Activated CD4-positive, alpha-beta T cell treated with anti-CD3 and anti-CD28 coated beads, Interleukin-2, amount 50 U/mL, for 16 hours (primary cell): ENCODE data around the gene TBCCD1.

ENCODE experiments used
- DNase-seq: peaks from one replicate; pipeline ENCODE4 v3.0.0-alpha.2; 2020

TBCCD1 gene, protein sequence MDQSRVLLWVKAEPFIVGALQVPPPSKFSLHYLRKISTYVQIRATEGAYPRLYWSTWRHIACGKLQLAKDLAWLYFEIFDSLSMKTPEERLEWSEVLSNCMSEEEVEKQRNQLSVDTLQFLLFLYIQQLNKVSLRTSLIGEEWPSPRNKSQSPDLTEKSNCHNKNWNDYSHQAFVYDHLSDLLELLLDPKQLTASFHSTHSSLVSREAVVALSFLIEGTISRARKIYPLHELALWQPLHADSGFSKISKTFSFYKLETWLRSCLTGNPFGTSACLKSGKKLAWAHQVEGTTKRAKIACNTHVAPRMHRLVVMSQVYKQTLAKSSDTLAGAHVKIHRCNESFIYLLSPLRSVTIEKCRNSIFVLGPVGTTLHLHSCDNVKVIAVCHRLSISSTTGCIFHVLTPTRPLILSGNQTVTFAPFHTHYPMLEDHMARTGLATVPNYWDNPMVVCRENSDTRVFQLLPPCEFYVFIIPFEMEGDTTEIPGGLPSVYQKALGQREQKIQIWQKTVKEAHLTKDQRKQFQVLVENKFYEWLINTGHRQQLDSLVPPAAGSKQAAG

DNA sequence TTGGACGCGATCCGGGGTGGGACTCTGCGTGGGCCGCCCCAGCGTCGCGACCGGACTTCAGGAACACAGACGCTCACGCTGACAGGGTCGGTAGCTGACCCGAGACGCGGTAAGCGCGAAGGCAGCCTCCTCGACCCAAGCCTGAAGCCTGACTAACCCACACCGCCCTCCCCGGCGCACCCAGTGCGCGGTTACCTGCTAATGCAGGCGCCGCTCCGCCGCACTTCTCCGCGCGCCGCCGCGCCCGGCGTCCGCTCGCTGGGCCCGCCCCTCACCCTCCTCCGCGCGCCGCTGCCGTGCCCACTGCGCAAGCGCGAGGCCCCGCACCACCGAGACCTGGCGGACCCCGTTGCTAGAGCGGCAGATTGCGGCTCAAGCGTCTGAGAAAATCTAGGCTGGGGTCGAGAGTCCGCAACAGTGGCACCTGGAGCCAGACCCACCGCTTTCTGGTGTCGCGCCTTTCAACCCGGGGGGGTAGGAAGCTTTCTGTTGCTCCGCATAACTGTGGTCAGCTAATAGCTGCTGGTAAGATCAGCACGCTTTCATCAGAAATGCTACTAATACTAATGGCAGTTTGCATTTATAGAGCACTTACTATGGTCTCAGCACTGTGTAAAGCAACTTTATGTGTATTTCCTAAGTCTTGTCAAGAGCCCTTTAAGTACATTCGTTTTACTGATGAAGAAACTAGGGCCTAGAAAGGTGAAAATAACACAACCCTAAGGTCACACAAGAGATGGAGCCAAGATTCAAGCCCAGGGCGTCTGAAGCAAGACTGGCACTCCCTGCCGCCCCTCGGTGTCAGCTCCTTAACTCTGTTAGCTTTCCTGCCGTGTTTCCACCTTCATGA, at the start of gene TBCCD1:
Gene TBCCD1, minus strand, starts transcription at position 268 of the 850 bp plus-strand sequence. CDS start 3,010 bp downstream, outside the sequence.
- peak; percentile 95 for DNase-seq

GRCh38 chr3:186616299-186616617, 49.1 kb upstream of the TBCCD1 start:
- no peak for DNase-seq

DNA sequence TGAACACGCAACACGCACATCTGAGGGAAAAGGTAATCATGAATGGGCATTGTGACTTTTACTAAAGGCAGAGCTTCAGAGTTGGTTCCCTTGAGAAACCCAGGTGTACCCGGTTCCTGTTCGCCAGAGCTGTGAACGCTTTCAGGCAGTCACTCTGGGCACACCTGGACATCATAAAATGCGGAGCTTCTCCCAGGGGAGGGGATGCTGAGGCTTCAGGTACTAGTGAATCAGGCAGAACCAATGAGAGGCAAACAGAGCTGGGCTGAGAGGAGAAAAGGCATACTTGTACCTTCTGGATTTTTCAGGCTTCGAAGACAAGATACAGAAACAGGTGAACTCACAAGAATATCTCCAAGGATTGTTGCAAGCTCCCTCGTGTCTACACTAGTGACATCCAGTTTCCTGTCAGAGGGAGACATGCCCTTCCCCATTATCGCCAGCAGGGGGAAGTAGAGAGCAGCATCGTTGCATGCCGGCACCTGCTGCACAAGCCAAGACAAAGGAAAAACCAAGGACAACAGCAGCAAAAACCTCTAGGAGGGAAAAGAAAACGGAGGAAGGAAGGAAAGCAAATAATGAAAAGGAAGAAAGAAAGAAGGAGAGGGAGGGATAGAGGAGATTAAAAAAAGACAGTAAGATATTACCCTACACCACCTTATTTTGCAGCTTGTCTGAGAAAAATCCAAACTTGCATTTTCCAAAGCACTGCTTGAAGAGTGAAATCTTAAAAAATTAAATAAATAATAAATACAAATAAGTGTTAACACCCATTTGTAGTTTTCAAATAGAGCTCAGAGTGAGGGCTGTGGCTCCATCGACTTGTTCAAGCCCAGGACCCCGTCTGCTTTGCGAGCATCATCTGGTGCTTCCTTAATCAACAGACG, 47.7 kb upstream of the TBCCD1 start:
- DNase-seq = peak; percentile 83

DNA sequence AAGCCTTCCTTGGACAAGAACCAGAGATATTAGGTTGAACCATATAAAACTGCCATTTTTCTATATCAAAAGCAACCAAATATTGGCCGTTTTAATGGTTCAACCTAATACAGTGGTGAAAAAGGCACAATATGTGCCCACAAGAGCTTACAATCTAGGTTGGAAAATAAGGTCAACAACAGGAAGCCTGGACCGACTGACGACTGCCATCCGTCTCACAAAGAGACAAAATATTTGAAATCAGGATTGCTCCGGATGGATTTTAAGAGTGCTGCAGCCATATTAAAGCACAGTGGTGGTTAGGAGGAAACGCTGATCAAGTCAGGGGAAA, 47.1 kb upstream of the TBCCD1 start:
- DNase-seq = no peak

GRCh38 chr3:186613637-186614265, 46.6 kb upstream of the TBCCD1 start:
- DNase-seq = no peak

GRCh38 chr3:186612721-186613636, 45.8 kb upstream of the TBCCD1 start, which contains the start of gene AHSG:
TSS of gene AHSG (plus strand) at chr3:186613060. CDS start at chr3:186613142, 82 bp downstream.
- DNase-seq = no peak

- no peak for DNase-seq
Measured at GRCh38 chr3:186612065-186612464, 44.9 kb upstream of the TBCCD1 start.

DNA sequence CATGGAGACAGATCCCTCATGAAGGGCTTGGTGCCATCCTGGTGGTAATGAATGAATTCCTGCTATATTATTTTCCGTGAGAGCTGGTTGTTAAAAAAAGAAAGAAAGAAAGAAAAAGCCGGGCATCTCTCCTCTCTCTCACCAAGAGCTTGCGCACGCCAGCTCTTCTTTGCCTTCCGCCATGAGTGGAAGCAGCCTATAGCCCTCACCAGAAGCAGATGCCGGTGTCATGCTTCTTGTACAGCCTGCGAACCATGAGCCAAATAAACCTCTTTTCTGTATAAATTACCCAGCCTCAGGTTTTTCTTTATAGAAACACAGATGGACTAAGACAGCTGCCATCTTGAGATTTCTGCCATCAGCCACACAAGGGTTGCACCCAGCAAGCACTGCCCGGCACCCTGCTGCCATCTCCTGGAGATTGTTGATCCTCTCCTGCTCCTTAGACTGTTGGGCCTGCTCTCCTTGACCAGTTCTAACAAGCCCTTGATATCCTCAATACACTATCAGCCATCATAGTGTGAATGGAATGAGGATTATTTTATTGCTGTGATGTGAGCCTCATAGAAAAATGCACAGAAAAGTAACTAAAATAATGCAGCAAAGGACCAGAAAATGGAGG, 42.2 kb upstream of the TBCCD1 start:
- DNase-seq = no peak

GRCh38 chr3:186608624-186609215, 41.6 kb upstream of the TBCCD1 start:
- DNase-seq = no peak

- no peak for DNase-seq
Measured at GRCh38 chr3:186605561-186606545, 38.7 kb upstream of the TBCCD1 start.

- DNase-seq = no peak
Measured at GRCh38 chr3:186605078-186605477, 37.9 kb upstream of the TBCCD1 start.

- DNase-seq = no peak
Measured at GRCh38 chr3:186603159-186603558, 36.0 kb upstream of the TBCCD1 start.

GRCh38 chr3:186600896-186601295, 33.8 kb upstream of the TBCCD1 start:
- DNase-seq = no peak

DNA sequence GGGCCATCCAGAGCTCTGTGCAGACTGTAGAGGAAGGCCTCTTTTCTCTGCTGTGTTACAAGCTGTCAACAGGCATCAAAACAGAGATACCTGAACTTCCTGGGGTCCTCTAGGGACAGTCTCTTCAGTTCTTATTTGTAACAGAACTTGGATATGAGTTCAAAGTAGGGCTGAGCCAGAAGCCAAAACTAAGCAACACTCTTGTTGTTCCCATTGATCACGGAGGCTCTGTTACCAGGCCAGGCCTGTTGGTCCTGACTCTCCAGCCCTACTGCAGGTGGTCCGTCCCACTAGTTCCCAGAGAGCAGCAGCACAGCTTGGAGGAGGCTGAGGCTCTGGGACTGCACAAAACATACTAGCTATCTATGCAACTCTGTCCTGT, 32.6 kb upstream of the TBCCD1 start:
- no peak for DNase-seq

DNA sequence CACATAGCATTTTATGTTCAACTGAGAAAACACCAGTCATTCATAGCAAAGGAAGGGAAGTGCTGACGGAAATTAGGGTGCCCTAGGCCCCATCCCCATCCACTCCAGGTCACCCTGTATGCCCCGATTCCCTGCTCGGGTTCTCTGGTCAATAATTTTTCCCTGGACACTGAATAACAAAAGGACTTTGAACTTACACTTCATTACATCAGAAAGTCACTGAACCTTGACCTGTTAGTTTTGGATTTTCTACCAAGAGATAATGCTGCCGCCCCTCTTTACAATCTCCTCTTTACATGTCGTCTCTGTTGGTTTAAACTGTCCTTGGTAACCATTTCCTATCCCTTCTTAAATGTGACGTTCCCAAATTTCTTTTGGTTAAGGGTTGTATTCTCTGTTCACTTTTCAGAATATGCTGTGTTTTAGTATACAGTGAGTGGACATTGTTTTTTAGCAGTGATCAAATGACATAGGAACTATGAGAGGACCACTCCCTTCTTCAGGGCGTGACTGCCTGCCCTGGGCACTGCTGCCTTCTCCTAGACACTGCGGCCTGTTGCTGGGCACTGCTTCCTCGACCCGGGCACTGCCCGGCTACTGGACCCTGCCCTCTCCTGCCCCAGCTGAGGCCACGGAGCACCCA, 32.1 kb upstream of the TBCCD1 start:
- no peak for DNase-seq

- no peak for DNase-seq
Measured at GRCh38 chr3:186598794-186599141, 31.6 kb upstream of the TBCCD1 start.

DNA sequence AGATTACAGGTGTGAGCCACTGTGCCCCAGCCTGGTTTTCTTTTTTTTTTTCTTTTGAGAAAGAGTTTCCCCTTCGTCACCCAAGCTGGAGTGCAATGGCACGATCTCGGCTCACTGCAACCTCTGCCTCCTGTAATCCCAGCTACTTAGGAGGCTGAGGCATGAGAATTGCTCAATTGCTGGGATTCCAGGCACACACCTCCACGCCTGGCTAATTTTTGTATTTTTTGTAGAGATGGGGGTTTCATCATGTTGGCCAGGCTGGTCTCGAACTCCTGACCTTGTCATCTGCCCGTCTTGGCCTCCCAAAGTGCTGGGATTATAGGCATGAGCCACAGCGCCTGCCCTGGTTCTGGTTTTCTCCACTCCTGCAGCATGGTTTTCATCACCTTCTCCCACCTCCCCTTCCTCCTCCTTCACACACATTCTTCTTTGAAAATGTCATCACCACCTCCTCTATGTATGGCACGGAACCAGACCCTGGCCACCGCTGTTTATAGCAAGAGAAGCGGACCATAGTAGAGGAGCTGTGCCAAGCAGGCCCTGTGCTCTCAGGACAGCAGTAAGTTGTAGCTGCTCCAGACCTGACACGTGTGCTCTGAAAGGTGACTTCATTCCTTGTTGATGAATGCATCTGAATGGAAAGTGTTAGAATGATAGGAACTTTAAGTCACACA, 31.1 kb upstream of the TBCCD1 start:
- DNase-seq = no peak
